ENCODE data around the gene RAPGEFL1.
"Not testable (repeated sequence)": the region's sequence is repeated elsewhere in the genome, so short reads cannot be mapped to it uniquely, and the experiment has no call there.

The RAPGEFL1 gene

GRCh38 chr17:40177275-40177874, at the start of gene RAPGEFL1:
Gene RAPGEFL1, plus strand, starts transcription at chr17:40177470. Its CDS starts 392 bp downstream, at chr17:40177862.
- no peak for DNase-seq (ENCODE audit: low read depth, low spot score)

GRCh38 chr17:40129498-40129897, 47.8 kb upstream of the RAPGEFL1 start:
- DNase-seq (ENCODE audit: low read depth, low spot score) = no peak

GRCh38 chr17:40130352-40131042, 46.8 kb upstream of the RAPGEFL1 start:
- DNase-seq (ENCODE audit: low read depth, low spot score) = no peak

- DNase-seq (ENCODE audit: low read depth, low spot score) = no peak
Observed at GRCh38 chr17:40134184-40134583, 43.1 kb upstream of the RAPGEFL1 start.

- no peak for DNase-seq (ENCODE audit: low read depth, low spot score)
Observed at GRCh38 chr17:40135817-40136216, 41.5 kb upstream of the RAPGEFL1 start.

- no peak for DNase-seq (ENCODE audit: low read depth, low spot score)
Observed at GRCh38 chr17:40139566-40140058, 37.7 kb upstream of the RAPGEFL1 start.

- DNase-seq (ENCODE audit: low read depth, low spot score) = not testable (repeated sequence)
Observed at GRCh38 chr17:40143166-40143565, 34.1 kb upstream of the RAPGEFL1 start.

GRCh38 chr17:40145476-40145875, 31.8 kb upstream of the RAPGEFL1 start:
- DNase-seq (ENCODE audit: low read depth, low spot score) = no peak

GRCh38 chr17:40148527-40148926, 28.7 kb upstream of the RAPGEFL1 start:
- DNase-seq (ENCODE audit: low read depth, low spot score) = no peak

- no peak for DNase-seq (ENCODE audit: low read depth, low spot score)
Observed at GRCh38 chr17:40150276-40150675, 27.0 kb upstream of the RAPGEFL1 start.

- DNase-seq (ENCODE audit: low read depth, low spot score) = no peak
Observed at GRCh38 chr17:40151414-40151963, 25.8 kb upstream of the RAPGEFL1 start.

- no peak for DNase-seq (ENCODE audit: low read depth, low spot score)
Observed at GRCh38 chr17:40153603-40154236, 23.6 kb upstream of the RAPGEFL1 start.

- DNase-seq (ENCODE audit: low read depth, low spot score) = no peak
Observed at GRCh38 chr17:40157973-40158372, 19.3 kb upstream of the RAPGEFL1 start.

- DNase-seq (ENCODE audit: low read depth, low spot score) = no peak
Observed at GRCh38 chr17:40158438-40159013, 18.7 kb upstream of the RAPGEFL1 start.

- no peak for DNase-seq (ENCODE audit: low read depth, low spot score)
Observed at GRCh38 chr17:40159456-40159855, 17.8 kb upstream of the RAPGEFL1 start.

- no peak for DNase-seq (ENCODE audit: low read depth, low spot score)
Observed at GRCh38 chr17:40167685-40168261, 9.5 kb upstream of the RAPGEFL1 start.

GRCh38 chr17:40168262-40168832, 8.9 kb upstream of the RAPGEFL1 start:
- no peak for DNase-seq (ENCODE audit: low read depth, low spot score)

- no peak for DNase-seq (ENCODE audit: low read depth, low spot score)
Observed at GRCh38 chr17:40170325-40170724, 6.9 kb upstream of the RAPGEFL1 start.

GRCh38 chr17:40171750-40172149, 5.5 kb upstream of the RAPGEFL1 start:
- DNase-seq (ENCODE audit: low read depth, low spot score) = no peak

- no peak for DNase-seq (ENCODE audit: low read depth, low spot score)
Observed at GRCh38 chr17:40173091-40173777, 4.0 kb upstream of the RAPGEFL1 start.

- DNase-seq (ENCODE audit: low read depth, low spot score) = no peak
Observed at GRCh38 chr17:40173778-40174135, 3.5 kb upstream of the RAPGEFL1 start.
